ENCODE measurements around the gene MACROD2.

Gene MACROD2

DNA sequence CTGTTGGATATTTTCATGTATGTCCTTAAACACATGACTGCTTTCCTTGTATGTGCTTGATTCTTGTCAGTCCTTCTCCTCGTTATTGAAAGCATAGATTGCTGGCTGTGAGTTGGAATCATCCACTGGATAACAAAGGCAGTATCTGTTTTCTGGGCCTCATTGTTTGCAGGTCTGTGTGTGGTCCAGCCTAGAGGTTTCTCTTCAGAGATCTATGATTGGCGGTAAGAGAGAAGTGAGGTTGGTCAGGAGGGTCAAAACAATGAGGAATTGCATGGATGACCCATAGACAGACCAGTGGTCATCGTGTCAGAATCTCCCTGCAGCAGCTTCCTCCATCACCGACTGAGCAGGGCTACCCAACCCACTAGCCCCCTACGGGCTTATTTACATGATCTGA is 1663.0 kb downstream of the MACROD2 start:
- no peak for DNase-seq (ENCODE audit: extremely low spot score, insufficient read length, low read depth)
- no peak for FAIRE-seq

DNA sequence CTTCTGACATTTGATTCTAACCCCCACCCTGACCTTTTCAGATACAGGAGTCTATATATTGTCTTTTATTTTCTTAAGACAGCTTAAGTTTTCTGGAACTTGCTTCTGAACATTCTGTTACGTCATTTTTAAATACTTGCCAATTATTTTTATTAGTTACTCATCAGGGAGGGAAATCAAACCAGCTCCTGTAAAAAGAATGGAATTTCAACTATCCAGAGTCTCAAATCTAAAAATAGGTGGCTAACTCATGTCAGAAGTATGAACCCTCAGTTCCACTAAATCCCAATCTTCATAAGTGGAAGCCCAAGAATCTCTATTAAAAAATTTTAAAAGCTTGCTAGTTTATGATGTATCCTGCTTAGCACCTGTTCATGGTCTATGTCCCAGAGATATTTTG is 1677.9 kb downstream of the MACROD2 start:
- FAIRE-seq (no peak), DNase-seq (ENCODE audit: extremely low spot score, insufficient read length, low read depth) (no peak)

DNA sequence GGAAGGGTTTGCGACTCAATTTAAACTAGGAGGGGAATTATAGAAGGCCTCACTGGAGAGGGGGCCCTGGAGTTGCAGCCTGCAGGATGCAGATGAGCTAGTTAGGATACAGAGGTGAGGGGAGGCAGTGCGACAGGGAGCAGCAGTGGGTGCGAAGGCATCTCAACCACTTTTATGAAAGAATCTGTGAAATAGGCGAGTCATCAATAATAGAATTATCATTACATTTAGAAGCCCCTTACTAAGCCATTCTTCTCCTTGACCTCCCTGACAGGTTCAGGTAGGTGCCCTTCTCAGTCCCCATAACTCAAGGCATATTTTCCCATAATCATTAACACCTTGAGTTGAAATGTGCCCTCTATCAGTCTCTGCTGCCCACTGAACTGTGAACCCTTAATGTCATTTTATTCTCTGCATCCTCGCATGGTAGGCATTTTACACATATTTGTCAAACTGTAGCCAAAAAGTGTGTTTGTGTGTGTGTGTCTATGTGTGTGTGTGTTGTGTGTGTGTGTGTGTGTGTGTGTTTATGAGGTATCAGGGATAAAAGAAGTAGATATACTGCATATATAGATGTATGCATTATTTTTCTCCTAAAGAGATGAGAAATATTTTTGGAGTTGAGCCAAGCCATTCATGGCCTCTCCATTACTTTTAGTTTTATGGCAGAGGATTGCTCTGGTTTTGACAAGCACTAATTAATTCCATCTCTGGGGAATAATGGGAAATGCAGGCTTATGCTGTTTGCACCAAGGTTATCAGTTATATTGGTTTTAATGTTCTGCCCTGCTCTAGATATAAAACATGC is 1679.1 kb downstream of the MACROD2 start:
- FAIRE-seq (no peak), DNase-seq (ENCODE audit: extremely low spot score, insufficient read length, low read depth) (no peak)

DNA sequence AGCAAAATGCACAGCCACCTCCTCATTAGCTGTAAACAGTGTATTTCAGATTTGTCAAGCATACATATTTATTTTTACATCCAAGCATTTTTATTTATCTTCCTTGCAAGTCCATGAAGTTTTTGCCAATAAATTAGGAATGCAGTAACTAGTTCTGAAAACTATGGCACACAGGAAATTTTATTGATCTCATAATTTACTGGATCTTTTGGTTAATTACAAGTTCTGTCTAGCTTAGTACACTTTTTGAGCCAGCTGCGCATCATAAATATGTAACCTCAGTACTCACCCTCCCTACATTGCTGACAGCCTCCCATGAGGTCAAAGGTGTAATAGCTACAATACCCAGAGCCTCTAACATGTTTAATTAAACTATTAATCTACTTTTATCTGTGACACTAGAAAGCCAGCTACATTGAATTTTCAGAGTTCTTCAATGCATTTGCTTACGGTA is 1679.8 kb downstream of the MACROD2 start:
- no peak for DNase-seq (ENCODE audit: extremely low spot score, insufficient read length, low read depth)
- no peak for FAIRE-seq

DNA sequence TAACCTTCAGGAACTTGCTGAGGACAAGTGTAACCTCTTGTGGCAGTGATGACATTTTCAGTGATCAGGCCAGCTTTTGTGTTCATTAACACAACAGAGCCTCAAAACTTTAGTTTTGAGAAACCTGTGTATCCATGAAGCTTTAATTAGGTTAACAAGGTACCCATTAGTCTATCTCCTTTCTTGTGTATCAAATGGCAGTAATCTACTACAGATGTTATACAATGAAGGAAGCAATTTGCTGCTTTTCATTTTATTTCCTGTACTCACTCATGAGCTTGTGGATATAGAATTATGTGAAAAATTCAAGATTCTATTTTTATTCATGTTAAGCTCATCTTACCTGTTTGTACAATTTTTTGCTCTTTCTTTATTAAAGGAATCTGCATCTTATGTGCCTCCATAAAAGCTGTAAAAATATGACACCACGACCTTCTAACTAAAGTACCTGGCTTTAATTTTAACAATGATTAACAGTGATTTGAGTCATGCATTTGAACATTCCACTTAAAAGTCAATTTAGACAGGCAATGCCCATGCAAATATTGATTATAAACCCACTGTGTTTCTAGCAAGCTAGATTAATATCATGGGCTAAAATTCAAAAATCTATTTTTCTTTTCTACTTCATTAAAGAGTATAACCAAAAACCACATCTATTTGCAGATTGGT is 1680.6 kb downstream of the MACROD2 start:
- DNase-seq (ENCODE audit: extremely low spot score, insufficient read length, low read depth) (no peak), FAIRE-seq (no peak)

DNA sequence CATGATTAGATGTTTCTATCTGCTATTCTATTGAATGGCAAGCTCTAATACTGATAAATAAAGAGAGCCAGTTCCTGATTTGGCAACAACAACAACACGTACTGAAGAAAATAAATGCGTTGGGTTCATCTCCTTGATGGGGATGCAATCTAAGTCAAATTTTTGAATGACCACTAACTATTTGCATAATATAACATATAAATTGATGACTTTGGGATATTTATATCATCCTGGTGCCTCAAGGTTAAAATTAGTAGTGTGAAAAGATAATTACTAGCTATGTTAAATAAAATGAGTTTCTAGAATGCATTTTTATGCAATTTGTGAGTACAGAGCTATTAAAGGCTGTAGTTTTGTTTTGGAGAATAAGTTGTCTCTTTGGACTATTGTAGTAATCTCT is 1681.5 kb downstream of the MACROD2 start:
- FAIRE-seq (no peak), DNase-seq (ENCODE audit: extremely low spot score, insufficient read length, low read depth) (no peak)

DNA sequence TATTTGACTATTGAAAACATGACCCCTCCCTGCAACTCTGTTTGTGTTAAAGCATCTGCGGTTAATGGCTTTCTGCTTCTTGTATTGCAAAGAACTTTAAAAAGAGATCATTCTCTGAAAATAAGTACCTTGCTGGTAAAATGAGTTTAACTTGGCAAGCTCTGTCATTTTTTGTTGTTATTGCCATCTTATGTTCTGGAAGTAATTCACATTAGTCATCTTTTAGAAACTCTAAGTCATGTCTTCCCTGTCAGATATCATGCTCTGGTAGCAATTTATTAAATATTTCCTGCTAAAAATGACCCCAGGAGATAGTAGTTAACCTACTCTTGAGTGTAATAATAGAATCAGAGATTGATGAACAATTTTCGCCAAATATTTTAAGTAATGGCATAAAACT is 1687.4 kb downstream of the MACROD2 start:
- DNase-seq (ENCODE audit: extremely low spot score, insufficient read length, low read depth) (no peak), FAIRE-seq (no peak)

DNA sequence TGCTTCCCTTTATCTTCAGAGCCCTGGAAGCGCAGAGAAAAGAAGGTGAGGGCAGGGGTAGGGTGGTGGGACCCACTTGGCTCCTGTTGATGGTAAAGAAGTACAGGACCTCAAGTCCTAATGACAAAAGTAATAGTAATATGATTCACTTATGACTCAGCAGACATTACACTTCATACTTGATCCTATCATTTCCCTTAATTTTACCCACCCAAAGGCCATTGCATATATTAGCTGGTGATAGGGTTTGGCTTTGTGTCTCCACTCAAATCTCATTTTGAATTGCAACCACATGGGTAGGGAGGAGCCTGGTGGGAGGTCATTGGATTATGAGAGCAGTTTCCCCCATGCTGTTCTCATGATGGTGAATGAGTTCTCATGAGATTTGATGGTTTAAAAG is 1697.3 kb downstream of the MACROD2 start:
- no peak for FAIRE-seq
- no peak for DNase-seq (ENCODE audit: extremely low spot score, insufficient read length, low read depth)

DNA sequence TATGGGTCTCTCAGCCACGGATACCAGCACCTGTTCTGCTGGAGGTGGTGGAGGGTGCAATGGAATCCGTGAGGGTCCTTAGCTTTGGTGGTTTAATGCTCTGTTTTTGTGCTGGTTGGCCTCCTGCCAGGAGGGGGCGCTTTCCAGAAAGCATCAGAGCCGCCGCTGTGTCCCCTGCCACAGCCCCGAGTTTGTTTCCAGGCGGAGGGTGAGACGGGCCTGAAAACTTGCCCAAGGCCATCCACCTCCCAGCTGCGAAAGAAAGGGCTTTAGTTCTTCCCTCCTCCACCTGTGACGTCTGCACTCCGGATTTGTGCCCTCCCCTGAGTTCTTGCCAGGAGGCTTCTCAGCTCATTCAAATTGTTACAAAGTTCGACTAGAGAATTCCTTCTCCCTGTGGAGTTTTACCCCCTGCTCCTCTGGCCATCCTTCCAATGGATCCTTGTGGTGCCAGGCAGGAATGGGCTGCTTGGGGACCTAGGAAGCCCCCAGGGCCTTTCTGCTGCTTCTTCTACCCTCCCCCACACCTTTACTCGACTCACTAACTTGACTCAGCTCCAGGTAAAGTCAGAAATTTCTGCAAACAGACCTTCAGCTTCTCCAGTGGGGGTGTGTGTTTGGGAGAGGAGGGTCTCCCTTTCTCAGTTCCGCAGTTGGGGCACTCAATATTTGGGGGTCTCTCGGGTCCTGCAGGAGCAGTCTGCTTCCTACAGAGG is 1704.3 kb downstream of the MACROD2 start:
- no peak for DNase-seq (ENCODE audit: extremely low spot score, insufficient read length, low read depth)
- FAIRE-seq = no peak

DNA sequence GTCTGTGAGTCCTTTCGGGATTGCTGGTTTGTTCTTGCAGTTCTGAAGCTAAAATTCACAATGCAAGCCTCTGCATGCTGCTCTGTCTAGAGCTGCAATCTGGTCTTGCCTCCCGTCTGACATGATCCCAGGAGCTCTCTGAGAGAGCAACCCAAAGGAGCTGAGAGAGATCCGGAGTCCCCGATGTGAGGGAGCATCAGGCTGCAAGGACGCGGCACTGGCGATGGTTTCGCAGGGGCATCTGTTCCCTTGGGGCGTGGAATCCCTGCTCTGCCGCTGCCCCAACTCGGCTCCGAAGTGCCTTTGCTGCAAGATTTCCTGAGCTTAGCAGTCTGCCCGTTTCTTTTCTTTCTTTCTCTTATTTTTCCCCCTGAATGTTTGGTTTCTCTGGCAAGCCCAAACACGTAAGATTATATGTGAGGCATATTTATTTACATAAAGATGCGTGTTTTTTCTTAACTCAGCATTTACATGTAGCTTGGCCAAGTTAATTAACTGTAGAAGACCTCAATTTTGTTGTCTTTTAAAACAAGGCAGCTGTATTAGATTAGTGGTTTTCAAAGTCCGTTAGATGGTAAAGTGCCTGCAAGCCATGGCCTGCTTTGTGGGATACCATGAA is 1704.9 kb downstream of the MACROD2 start:
- FAIRE-seq (no peak), DNase-seq (ENCODE audit: extremely low spot score, insufficient read length, low read depth) (no peak)

DNA sequence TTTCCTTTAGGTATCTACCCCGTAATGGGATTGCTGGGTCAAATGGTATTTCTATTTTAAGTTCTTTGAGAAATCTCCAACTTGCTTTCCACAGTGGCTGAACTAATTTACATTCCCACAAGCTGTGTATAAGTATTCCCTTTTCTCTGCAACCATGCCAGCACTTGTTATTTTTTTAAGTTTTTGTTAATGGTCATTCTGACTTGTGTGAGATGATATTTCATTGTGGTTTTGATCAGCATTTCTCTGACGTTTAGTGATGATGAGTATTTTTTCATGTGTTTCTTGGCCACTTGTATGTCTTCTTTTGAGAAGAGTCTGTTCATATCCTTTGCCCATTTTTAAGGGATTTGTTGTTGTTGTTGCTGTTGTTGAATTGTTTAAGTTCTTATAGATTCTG is 1706.8 kb downstream of the MACROD2 start:
- no peak for FAIRE-seq

DNA sequence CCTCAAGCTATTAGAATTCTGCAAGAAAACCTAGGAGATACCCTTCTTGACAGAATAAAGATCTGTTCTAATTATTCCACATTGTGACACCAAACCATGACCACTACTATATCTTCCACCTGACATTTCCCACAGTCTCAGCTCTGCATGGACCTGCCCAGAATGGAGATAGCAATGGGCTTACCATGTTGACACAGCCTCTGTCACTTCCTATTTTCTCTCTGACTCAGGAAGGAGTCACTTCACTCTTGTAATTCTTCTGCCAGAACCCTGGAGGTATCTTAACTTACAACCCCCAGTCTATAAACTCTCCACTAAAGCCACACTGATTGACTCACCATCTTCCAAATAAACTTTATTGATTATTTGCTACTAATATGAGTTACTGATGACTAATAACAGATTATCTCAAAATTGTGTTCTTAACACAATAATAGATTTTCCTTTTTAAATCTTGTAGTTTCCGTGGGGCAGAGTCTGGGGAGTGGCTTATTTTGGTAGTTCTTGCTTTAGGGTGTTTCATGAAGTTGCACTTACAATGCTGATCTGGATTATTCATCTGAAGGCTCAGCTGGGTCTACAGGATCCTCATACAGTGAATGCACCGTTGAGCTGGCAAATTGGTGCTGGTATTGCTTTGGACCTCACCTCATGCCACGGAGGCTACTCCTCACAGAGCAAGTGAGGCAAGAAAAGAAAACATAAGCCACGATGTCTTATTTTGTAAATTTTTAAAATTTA is 1708.0 kb downstream of the MACROD2 start:
- FAIRE-seq = no peak
- no peak for DNase-seq (ENCODE audit: extremely low spot score, insufficient read length, low read depth)

More for the DNA sequence above, 1706.8 kb downstream of the MACROD2 start:
- no peak for DNase-seq (ENCODE audit: extremely low spot score, insufficient read length, low read depth)

DNA sequence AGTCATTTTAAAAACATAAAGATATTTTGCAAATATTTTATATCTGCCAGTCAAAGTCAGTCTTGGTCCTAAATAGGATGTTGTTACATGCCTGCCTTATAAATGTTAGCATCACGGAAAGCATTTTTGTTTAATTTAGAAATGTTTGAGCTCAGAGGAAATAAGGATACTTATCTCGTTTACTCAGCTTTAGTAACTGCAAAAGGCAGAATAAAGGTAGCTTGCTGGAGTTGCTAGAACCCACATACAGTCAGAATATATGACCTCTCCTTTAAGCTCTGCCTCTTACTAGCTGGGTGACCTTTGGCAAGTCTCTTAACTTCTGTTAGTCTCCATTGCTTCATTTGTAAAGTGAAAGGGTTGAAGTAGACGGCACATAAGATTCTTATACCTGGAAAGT is 1710.7 kb downstream of the MACROD2 start:
- FAIRE-seq (no peak), DNase-seq (ENCODE audit: extremely low spot score, insufficient read length, low read depth) (no peak)

DNA sequence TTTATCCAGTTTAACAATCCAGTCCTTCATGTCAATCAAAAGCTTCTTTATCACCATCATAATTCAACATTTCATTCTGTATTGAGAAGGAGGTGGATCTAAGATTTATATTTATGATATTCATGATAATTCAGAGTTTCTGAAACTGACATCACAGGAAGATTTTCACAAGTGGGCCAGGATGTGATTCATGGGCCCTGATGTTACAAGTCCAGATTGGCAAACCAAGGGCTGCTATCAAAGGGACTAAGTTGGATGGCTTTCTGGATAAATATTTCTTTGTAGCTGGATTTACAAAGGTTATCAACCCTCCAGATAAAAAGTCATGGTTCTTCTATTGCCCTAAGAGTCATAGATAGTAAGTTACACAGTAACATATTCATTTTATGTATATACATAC is 1711.4 kb downstream of the MACROD2 start:
- DNase-seq (ENCODE audit: extremely low spot score, insufficient read length, low read depth) (no peak), FAIRE-seq (no peak)

DNA sequence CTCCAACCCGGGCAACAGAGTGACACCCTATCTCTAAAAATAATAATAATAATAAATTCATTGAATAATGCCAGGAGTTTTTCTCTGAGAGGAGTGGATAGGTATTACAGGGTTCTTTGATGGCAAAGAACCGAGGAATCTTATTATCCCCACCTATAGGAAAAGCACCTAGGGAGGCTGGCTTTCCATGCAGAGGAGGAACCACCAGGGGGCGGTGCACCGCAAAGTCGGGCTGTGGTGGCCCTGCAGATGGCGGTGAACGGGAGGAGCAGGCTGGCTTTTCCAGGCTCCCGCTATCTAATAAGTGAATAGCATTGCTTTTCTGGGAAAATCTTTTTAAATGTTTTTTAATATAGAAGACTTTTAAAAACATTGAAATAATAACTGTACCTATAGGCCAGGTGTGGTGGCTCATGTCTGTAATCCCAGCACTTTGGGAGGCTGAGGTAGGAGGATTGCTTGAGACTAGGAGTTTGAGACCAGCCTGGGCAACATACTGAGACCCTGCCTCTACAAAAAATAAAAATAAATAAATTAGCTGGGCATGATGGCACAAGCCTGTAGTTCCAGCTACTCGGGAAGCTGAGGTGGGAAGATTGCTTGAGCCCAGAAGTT is 1713.8 kb downstream of the MACROD2 start:
- FAIRE-seq = peak; percentile 45
- peak; percentile 28 for DNase-seq (ENCODE audit: extremely low spot score, insufficient read length, low read depth)

DNA sequence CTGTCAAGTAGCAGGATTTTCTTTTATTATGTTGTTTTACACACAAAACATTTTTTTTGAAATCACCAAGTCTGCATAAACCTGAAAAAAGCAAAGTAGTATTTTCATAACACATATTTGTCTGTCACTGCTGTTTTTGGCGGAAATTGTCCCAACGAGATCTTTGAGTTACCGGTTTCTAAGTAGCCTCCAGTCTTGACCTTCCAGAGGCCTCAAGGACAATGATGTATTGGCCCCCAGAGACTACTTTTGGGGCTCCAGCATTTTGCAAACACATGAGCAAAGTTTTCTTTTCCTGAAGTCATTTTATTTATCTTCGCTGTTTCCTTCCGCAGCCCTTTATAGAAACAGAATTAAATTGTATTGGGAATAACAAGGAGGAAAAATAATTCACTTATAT is 1715.3 kb downstream of the MACROD2 start:
- FAIRE-seq (no peak), DNase-seq (ENCODE audit: extremely low spot score, insufficient read length, low read depth) (no peak)

DNA sequence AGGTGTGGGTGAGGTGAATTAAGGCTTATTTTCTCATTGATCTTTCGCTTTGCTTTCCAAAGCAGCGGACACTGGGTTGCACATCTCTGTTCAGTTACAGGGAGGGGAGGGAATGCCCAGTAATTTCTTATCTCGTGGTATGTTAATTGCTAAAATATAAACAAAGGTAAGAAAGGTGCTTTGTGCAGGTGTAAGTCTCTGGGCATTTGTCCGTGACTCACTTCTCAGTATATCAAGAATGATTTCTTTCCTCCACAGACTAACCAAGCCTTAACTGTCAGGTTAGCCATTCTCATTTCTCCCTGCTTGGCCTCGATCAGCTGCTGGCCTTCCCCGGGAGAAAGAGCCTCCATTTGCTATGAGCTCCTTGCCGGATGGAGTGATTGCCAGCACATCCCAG is 1715.9 kb downstream of the MACROD2 start:
- no peak for FAIRE-seq
- no peak for DNase-seq (ENCODE audit: extremely low spot score, insufficient read length, low read depth)

DNA sequence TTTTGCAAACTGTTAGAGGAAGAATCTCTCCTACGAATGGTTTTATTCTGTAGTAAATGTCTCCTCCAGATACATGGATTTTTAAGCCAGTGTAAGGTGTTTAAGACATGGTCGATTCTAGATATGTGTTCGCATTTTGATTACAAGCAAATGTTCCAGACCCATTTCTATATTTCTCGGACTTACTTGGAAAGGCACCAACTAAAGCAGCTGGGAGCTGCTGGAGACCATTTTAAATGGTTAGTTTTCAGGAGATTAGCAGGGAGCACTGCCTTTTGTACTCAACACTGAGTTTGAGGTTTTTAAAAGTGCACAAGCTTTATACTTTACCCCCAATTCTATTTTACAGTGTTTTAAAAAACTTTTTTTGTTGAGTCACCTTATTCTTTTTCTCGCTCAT is 1720.9 kb downstream of the MACROD2 start:
- FAIRE-seq (no peak), DNase-seq (ENCODE audit: extremely low spot score, insufficient read length, low read depth) (no peak)

DNA sequence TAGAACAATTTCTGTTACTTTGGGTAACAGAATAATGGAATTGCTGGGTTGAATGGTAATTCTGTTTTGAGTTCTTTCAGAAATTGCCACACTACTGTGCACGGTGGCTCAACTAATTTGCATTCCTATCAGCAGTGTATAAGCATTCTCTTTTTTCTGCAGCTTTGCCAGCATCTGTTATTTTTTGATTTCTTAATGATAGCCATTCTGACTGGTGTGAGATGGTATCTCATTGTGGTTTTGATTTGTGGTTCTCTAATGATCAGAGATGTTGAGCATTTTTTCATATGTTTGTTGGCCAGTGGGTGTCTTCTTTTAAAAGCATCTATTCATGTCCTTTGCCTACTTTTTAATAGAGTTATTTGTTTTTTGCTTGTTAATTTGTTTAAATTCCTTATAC is 1731.1 kb downstream of the MACROD2 start:
- FAIRE-seq (no peak), DNase-seq (ENCODE audit: extremely low spot score, insufficient read length, low read depth) (no peak)

DNA sequence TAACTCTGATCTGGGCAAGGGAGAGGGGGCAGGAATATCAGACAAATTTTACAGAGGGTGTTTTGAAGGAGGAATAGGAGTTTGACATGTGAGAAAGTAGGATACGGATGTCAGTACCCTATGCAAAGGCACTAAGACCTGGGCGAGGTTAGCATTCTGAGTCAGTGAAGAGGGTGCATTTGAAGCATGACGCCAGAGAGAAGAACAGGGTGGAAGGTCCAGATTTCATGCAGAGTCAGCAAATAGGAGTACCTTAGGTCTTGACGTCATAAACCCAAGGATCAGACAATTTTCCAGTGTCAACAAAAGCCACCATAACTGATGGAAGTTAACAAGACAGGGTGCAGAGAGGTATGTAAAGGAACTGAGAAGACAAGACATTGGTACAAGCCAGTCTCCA is 1738.7 kb downstream of the MACROD2 start:
- no peak for FAIRE-seq
- no peak for DNase-seq (ENCODE audit: extremely low spot score, insufficient read length, low read depth)

Data from GM18507 (cell line).